Measurements from ENCODE around the gene SORBS2.

SORBS2 gene

GRCh38 chr4:185800266-185800945 is 11.6 kb downstream of the SORBS2 start:
- DNase-seq (ENCODE audit: low read depth in 2 of 2) = no peak

GRCh38 chr4:185799442-185799841 is 12.6 kb downstream of the SORBS2 start:
- no peak for DNase-seq (ENCODE audit: low read depth in 2 of 2)

GRCh38 chr4:185797596-185798338 is 14.2 kb downstream of the SORBS2 start:
- DNase-seq (ENCODE audit: low read depth in 2 of 2) = no peak

GRCh38 chr4:185797018-185797417 is 15.0 kb downstream of the SORBS2 start:
- DNase-seq (ENCODE audit: low read depth in 2 of 2) = no peak

- DNase-seq (ENCODE audit: low read depth in 2 of 2) = no peak
Observed at GRCh38 chr4:185796176-185796575, 15.8 kb downstream of the SORBS2 start.

GRCh38 chr4:185794637-185795036 is 17.4 kb downstream of the SORBS2 start:
- no peak for DNase-seq (ENCODE audit: low read depth in 2 of 2)

- DNase-seq (ENCODE audit: low read depth in 2 of 2) = no peak
Observed at GRCh38 chr4:185793716-185794115, 18.3 kb downstream of the SORBS2 start.

GRCh38 chr4:185793116-185793485 is 18.9 kb downstream of the SORBS2 start:
- DNase-seq (ENCODE audit: low read depth in 2 of 2) = no peak

- no peak for DNase-seq (ENCODE audit: low read depth in 2 of 2)
Observed at GRCh38 chr4:185792384-185793115, 19.4 kb downstream of the SORBS2 start.

GRCh38 chr4:185787926-185788679 is 23.9 kb downstream of the SORBS2 start:
- no peak for DNase-seq (ENCODE audit: low read depth in 2 of 2)

GRCh38 chr4:185786422-185786821 is 25.6 kb downstream of the SORBS2 start:
- no peak for DNase-seq (ENCODE audit: low read depth in 2 of 2)

- DNase-seq (ENCODE audit: low read depth in 2 of 2) = no peak
Observed at GRCh38 chr4:185783574-185783973, 28.4 kb downstream of the SORBS2 start.

GRCh38 chr4:185782523-185782922 is 29.5 kb downstream of the SORBS2 start:
- DNase-seq (ENCODE audit: low read depth in 2 of 2) = no peak

- DNase-seq (ENCODE audit: low read depth in 2 of 2) = no peak
Observed at GRCh38 chr4:185781555-185782215, 30.3 kb downstream of the SORBS2 start.

- DNase-seq (ENCODE audit: low read depth in 2 of 2) = no peak
Observed at GRCh38 chr4:185780472-185780871, 31.5 kb downstream of the SORBS2 start.

GRCh38 chr4:185779517-185779916 is 32.5 kb downstream of the SORBS2 start:
- DNase-seq (ENCODE audit: low read depth in 2 of 2) = no peak

- DNase-seq (ENCODE audit: low read depth in 2 of 2) = no peak
Observed at GRCh38 chr4:185778307-185778706, 33.7 kb downstream of the SORBS2 start.

- DNase-seq (ENCODE audit: low read depth in 2 of 2) = no peak
Observed at GRCh38 chr4:185775792-185776555, 36.0 kb downstream of the SORBS2 start.

GRCh38 chr4:185774845-185775680 is 36.9 kb downstream of the SORBS2 start:
- DNase-seq (ENCODE audit: low read depth in 2 of 2) = no peak

- no peak for DNase-seq (ENCODE audit: low read depth in 2 of 2)
Observed at GRCh38 chr4:185774131-185774653, 37.8 kb downstream of the SORBS2 start.

All from stimulated activated CD8-positive, alpha-beta memory T cell treated with anti-CD3 and anti-CD28 coated beads, Interleukin-15, amount 100 ng/mL, for 48 hours (primary cell).